Activated effector memory CD4-positive, alpha-beta T cell treated with Interleukin-2 at 50 U/mL for 16 hours (primary cell): ENCODE data around the gene INPP4A.
A peak's percentile ranks its signal among the peaks of the same experiment; 100 is the strongest.
"Not testable (repeated sequence)": the region's sequence is repeated elsewhere in the genome, so short reads cannot be mapped to it uniquely, and the experiment has no call there.

Experiments
- DNase-seq: peaks from one replicate; pipeline ENCODE4 v3.0.0-alpha.2; 2020

The INPP4A gene

DNA sequence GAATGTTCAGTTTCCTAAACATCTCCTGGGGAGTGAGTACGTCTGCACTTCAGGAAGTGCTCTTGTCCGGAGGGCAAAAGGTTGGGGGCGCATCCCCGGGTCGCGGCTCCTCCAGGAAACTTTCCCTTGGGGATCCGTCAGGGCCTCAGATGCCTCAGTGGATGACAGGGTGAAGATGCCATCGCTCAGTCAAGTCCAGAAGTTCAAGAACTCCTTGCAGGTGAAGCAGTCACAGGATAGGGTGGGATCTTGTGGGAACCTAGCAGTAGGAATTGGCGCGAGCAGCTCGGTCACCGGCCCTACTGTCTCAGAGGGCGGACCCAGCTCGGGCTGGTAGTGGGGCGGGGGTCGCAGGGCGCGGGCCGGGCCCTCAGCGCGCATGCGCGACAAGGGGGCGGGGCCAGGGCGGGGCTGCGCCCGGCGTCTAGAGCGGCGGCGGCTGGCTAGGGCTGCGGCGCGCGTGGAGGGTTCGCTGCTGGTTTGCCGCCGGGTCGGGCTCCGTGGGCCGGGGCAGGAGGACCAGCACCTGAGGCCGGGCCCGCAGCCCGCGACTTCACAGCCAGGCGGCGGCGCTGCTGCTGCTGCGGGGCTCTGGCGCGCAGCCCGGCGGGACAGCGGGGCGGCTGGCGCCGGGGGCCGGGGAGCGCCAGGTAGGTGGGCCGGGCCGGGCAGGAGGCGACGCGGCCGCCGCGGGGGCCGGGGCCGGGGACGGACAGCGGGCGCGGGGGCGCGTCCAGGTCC lies at the start of gene INPP4A:
Gene INPP4A, plus strand, starts transcription at position 423 of the 741 bp plus-strand sequence. CDS start 75,191 bp downstream, outside the sequence.
- peak; percentile 73 for DNase-seq

DNA sequence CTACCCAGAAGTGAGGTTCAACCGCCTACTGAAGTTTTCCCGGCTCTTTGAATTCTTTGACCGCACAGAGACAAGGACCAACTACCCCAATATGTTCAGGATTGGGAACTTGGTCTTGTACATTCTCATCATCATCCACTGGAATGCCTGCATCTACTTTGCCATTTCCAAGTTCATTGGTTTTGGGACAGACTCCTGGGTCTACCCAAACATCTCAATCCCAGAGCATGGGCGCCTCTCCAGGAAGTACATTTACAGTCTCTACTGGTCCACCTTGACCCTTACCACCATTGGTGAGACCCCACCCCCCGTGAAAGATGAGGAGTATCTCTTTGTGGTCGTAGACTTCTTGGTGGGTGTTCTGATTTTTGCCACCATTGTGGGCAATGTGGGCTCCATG lies 48.7 kb upstream of the INPP4A start:
- DNase-seq = no peak

DNA sequence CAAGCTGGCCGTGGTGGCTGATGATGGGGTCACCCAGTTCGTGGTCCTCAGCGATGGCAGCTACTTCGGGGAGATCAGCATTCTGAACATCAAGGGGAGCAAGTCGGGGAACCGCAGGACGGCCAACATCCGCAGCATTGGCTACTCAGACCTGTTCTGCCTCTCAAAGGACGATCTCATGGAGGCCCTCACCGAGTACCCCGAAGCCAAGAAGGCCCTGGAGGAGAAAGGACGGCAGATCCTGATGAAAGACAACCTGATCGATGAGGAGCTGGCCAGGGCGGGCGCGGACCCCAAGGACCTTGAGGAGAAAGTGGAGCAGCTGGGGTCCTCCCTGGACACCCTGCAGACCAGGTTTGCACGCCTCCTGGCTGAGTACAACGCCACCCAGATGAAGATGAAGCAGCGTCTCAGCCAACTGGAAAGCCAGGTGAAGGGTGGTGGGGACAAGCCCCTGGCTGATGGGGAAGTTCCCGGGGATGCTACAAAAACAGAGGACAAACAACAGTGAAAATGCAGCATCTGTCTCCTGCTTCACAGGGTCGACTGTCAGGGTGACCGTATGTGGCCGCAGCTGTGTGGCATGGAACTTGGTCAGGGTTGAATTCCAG lies 47.8 kb upstream of the INPP4A start:
- no peak for DNase-seq

DNA sequence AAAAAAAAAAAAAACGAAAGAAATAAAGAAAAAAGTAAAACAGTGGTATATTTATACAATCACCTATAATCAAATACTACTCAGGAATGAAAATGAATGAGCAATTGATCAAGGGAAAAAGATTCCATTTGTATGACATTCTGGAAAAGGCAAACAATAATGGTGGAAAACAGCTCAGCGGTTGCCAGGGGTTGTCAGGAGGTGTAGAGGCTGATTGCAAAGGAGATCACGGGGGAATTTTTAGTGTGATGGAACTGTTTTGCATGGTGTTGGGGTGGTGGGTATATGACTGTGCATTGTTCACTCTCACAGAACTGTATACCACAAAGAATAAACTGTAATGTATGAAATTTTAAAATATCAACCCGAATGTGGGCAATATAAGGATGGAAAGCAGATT lies 45.5 kb upstream of the INPP4A start:
- no peak for DNase-seq

DNA sequence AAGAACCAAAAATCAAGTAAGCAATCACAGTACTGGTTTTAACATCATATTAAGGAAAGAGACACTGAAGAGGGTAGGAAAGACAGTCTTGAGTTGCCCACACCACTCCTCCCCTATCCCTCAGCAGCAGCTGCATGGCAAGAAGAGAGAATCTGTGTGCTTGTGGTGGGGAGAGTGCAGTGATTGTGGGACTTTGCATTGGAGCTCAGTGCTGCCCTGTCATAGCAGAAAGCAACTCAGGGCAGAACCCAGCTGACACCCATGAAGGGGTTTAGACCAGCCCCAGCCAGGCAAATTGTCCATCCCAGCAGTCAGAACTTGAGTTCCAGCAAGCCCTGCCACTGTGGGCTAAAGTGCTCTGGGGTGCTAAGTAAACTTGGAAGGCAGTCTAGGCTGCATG lies 40.8 kb upstream of the INPP4A start:
- DNase-seq = no peak

DNA sequence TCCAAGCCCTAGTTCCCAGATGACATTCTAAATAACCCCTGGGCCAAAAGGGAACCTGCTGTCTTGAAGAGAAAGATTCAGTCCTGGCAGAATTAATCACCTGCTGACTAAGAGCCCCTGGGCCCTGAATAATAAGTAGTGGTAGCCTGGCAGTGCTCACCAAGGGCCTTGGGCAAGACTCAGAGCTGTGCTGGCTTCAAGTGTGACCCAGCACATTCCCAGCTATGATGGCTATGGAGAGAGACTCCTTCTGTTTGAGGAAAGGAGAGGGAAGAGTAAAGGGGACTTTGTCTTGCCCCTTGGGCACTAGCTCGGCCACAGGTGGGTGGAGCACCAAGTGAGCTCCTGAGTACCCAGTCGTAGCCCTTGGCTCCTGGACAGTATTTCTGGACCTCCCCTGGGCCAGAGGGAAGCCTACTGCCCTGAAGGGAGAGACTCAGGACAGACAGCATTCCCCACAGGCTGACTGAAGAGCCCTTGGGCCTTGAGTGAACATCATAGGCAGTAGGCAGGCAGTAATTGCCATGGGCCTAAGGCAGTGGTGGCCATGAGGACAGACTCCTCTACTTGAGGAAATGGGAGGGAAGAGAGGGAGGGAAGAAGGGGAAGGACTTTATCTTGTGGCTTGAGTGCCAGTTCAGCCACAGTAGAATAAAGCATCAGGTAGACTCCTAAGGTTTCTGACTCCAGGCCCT lies 40.0 kb upstream of the INPP4A start:
- DNase-seq = no peak

DNA sequence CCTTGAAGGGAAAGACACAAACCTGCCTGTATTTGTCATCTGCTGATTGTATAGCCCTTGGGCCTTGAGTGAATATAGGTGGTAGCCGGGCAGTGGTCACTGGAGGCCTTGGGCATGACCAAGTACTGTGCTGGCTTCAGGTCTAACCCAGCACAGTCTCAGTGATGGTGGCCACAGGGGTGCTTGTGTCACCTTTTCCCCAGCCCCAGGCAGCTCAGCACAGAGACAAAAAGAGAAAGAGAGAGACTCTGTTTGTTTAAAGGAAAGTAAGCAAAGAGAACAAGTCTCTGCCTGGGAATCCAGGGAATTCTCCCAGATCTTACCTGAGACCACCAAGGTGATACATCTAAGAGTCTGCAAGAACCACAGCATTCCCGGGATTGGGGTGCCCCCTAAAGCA lies 39.4 kb upstream of the INPP4A start:
- no peak for DNase-seq

DNA sequence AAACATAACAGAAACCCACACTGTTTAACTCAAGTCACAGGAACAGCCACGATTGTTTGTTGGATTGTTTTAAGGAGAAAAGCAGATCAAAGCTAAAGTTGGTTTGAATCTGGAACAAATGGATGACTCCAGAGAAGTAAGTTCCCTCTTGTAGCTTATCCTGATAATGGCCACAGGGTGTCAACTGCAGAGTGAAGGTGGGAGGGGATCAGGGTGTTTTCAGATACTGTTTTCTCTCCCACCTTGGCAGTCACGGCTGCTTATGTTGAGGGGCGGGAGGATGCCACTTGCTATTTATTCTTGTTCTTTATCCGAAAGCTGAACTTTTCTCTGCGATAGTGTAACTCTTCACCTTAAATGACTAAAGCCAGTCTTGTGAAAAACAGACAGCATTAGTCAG lies 36.5 kb upstream of the INPP4A start:
- DNase-seq = no peak

DNA sequence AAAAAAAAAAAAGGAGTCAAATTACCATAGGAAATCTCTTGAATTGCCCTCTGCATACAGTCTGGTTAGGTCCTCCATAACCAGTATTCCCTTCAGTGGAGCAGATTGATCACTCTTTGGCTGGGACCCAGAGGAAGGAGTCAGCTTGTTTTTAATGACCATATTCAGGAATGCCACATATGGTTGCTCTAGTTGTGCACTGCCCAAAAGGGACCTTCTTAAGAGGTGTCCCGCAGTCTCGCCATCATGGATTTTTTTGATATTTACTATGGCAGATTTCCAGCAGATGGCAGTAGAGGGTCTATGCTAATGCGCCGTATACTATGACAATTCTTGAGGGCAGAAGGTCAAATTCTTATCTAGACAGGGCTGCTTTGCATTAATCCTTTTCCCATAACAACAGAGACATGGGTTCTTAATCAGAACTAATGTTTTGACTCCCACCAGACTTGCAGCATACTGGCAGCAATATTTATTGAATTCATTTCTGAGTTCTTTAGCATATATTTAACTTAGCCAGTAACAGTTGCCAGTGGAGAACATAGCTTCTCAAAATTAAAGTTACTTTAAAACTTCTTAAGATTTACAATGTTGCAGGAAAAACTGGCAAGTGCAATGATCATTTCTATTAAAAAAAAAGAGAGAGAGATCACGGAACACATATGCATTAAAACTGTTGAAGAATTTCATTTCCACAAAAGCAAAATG lies 31.8 kb upstream of the INPP4A start:
- DNase-seq = peak; percentile 12

DNA sequence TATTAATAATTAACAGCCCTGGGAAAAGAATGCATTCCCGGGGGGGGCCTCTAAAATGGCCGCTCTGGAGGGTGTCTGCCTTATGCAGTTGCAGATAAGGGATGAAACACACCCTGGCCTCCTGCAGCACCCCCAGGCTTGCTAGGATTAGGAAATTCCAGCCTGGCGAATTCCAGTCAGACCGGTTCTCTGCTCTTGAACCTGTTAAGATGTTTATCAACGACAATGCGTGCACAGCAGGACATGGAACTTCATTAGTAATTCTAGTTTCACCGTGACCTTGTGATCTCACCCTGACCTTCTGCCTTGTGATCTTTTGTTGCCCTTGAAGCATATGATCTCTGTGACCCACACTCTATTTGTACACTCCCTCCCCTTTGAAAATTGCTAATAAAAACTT lies 30.4 kb upstream of the INPP4A start:
- DNase-seq = not testable (repeated sequence)

DNA sequence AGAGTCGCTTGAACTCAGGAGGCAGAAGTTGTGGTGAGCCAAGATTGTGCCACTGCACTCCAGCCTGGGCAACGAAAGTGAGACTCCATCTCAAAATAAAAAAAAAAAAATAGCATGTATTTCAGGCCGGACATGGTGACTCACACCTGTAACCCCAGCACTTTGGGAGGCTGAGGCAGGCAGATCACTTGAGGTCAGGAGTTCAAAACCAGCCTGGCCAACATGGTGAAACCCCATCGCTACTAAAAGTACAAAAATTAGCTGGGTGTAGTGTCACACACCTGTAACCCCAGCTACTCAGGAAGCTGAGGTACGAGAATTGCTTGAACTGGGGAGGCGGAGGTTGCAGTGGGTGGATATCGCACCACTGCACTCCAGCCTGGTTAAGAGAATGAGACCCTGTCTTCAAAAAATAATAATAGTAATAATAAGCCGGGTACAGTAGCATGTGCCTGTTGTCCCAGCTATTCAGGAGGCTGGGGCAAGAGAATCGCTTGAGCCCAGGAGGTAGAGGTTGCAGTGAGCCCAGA lies 28.9 kb upstream of the INPP4A start:
- not testable (repeated sequence) for DNase-seq

DNA sequence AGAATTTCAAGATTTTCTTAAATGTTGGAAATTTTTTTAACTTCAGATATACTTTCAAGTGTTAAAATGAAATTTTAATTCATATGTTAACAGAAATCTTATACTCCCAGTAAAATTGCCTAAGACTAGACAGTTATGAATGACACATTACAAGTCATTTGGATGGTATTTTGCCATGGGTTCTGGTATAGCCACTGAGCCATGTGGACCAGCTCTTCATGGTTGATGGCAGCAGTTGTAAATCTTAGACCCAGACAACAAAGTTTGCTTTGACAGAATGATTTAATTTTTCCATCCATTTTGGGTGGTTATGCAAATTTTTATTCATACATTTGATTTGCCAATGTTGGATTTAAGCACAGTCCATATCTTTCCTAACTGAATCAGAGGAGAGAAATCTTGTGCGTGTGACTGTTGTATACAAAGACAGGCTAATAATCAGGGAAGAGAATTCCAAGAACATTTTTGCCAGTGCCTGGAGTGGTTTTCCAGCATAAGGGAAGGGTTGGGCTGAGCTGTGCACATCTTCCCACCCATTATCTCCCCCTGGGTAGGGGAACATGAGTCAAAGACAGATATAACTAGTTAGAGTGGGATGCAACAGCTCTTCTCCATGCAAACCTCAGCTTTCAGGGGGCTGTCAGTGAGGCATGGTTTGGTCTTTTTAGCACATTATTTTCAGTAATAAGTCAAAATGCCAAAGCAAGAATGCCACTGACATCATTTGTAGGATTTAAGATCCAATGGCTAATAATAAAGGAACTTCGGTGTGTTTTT lies 28.1 kb upstream of the INPP4A start:
- DNase-seq = no peak

DNA sequence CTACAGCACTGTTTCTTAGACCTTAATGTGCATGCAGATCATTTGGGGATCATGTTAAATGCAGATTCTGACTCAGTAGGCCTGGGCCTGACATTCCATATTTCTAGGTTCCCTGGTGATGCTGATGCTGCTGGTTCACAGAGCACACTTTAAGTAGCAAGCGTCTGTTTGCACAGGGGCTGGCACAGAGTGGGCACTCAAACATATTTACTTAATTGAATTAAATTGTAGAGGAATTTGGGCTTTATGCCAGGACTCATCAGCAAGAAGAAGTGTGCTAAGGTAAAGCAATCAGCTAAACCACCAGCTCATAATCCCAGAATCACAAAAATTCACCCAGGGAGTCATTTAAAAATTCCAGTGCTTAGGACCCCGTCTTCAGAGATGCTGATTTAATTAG lies 25.1 kb upstream of the INPP4A start:
- no peak for DNase-seq

DNA sequence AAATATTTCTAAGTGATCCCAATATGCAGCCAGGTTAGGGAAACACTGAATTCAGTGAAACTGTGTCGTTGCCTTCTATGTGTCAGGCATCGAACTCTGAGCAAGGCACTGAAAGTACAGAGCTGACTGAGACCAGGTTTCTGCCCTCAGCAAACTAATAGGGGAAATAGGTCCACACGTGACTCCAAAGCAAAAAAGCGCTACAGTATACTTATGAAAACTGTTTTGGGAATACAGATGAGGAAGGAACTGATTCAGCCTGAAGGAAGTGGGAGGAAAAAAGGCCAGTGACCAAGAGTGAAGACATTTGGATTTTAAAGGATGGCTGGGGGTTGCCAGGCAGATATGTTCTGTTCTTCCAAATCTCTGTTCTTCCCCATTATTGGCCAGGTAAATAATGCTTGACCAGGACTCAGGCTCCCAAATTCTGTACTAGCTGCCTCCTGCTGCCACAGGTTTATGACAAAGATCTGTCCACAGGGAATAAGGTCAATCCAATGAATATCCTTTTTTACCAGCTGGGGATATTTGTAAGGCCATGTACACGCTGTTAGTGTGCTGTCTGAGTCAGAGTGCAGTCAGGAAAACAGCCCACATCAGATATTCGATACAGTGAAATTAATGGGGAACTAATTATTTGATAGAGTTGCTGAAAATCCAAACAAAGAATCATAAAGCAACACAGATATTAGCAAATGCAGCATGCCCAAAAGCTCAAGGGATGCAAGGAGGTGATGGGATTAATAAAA lies 24.5 kb upstream of the INPP4A start:
- no peak for DNase-seq

DNA sequence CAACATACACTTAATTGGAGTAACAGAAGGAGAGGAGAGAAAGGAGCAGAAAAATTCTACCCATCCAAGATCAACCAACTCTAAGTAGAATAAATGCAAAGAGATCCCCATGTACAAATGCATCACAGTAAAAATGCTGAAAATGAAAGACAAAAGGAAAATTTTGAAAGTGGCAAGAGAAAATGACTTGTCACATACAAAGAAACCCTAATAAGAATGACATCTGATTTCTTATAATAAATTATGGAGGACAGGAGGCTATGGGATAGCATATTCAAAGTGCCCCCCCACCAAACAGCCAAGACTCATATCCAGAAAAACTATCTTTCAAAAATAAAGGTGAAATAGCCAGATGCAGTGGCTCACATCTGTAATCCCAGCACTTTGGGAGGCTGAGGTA lies 22.2 kb upstream of the INPP4A start:
- no peak for DNase-seq

DNA sequence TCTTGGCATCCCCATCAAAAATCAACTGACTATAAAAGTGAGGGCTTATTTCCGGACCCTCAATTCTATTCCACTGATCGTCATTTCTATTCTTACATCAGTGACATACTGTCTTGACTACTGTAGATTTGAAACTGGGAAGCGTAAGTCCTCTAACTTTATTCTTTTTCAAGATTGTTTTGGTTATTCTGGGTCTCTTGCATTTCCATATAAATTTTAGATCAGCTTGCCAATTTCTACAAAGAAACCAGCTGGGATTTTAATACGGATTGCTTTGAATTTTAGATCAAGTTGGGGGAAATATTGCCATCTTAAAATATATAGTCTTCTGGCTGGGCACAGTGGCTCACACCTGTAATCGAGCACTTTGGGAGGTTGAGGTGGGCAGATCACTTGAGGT lies 17.9 kb upstream of the INPP4A start:
- no peak for DNase-seq

DNA sequence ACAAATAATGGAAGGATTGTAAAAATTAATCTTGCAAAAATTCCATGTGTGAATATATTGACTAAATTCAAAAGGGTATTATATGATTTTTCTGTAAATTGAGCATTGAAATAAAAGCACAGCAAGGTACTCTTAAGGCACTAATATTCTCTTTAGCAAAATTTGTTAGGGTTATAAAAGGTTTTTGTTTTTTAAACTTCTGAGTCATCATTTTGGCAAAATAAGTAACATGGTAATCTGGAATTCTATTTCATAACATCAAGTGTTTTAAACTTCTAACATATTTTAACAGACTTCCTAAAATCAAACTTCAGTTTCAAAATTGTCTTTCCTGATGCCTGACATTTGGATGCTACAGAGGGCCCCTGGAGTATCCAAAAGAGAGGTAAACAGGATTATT lies 12.5 kb upstream of the INPP4A start:
- no peak for DNase-seq

DNA sequence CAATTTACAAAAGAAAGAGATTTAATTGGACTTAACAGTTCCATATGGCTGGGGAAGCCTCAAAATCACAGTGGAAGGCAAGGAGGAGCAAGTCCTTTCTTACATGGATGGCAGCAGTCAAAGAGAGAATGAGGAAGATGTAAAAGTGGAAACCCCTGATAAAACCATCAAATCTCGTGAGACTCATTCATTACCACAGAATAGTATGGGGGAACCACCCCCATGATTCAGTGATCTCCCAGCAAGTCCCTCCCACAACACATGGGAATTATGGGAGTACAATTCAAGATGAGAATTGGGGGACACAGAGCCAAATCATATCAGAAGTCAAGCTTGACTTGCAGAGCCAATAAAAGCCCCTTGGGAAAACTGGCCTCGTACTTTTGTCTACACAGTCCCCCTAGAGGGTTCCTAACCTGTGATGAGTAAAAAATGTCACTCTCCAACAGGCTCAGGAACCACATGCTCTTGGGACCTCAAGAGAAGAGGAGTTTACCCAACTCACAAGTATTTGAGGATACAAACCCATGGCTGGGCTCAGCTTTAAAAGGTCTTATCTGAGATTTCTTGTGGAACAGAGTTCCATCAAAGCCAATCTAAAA lies 11.2 kb upstream of the INPP4A start:
- no peak for DNase-seq

DNA sequence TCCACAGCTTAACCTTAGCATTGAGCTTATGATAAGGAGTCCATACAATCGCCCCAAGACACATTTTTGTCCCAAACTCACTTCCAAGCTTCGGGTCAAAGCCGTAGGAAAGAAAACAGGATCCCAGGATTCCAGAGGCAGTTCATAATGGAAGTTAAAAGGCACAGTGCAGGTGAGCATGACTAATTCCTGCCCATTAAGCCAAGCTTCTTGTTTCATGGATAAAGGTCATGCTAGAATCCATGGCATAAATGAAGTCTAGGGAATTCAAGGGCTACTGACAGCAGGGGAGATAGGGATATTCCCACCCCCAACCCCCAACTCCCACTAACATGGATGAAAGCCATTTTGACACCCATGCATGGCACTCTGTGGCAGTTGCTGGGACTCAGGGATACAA lies 10.2 kb upstream of the INPP4A start:
- no peak for DNase-seq

DNA sequence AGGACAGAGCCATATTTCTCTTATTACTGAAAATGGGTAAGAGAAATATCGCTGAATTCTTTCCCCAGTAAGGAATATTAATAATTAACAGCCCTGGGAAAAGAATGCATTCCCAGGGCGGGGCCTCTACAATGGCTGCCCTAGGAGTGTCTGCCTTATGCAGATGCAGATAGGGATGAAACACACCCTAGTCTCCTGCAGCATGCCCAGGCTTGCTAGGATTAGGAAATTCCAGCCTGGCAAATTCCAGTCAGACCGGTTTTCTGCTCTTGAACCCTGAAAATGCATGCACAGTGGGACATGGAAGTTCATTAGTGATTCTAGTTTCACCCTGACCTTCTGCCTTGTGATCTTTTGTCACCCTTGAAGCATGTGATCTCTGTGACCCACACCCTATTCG lies 9.0 kb upstream of the INPP4A start:
- DNase-seq = not testable (repeated sequence)

DNA sequence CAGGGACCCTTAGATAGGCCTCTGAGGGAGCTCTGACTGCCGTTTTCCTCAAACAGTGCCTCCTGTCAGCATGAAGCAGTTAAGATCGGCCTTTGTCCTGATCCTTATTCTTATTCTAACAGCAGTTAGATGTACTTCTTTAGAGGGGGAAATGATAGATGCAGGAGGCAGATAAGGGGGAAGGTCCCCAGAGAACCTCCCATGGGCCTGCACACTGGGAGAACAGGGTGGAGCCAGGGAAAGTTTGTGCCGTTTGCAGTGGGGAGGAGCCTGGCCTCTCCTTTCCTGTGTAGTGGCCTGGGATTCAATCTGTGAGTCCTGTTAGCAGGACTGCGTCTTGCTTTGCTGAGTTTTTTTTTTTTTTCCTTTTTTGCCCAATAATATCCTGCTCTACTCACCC lies 7.9 kb upstream of the INPP4A start:
- no peak for DNase-seq
